Endothelial cell of umbilical vein (primary cell): ENCODE results near the gene RAD51B.

ENCODE experiments used
- EZH2 ChIP-seq: IDR thresholded peaks from 2 replicates; pipeline ENCODE4 v1.6.1; 2012; ENCODE audit warnings: borderline replicate concordance, low read depth, mild to moderate bottlenecking, moderate library complexity, low read length, inconsistent platforms; ENCODE audit not compliant: severe bottlenecking
- FOS ChIP-seq: IDR thresholded peaks from 2 replicates; pipeline ENCODE4 v1.6.1; 2011; ENCODE audit warnings: mild to moderate bottlenecking, low read length, moderate library complexity, borderline replicate concordance; ENCODE audit not compliant: insufficient read depth
- GATA2 ChIP-seq: IDR thresholded peaks from 2 replicates; pipeline ENCODE4 v1.7.0; 2011; ENCODE audit warnings: low read depth, mild to moderate bottlenecking, moderate library complexity, mixed read lengths, low read length; ENCODE audit not compliant: insufficient read length, insufficient read depth
- JUN ChIP-seq: IDR thresholded peaks from 2 replicates; pipeline ENCODE4 v1.6.1; 2011; ENCODE audit warnings: borderline replicate concordance, low read depth; ENCODE audit not compliant: insufficient read length, insufficient read depth
- MYC ChIP-seq: IDR thresholded peaks from one replicate; pipeline ENCODE4 v1.6.1; 2011; ENCODE audit warnings: mild to moderate bottlenecking, low read depth, low read length
- POLR2A ChIP-seq: IDR thresholded peaks from 2 replicates; pipeline ENCODE4 v1.6.1; 2012; ENCODE audit warnings: low read depth, mild to moderate bottlenecking, control low read depth, low read length
- POLR2AphosphoS5 ChIP-seq: IDR thresholded peaks from 2 replicates; pipeline ENCODE4 v1.6.1; 2012; ENCODE audit warnings: low read depth, mild to moderate bottlenecking, control low read depth, low read length, moderate library complexity; ENCODE audit not compliant: insufficient read depth
- TF ChIP-seq, protein P1 (sequence below), 2 donors: IDR thresholded peaks; 1 replicate in 1 of 2; 2 replicates in 1 of 2; pipeline ENCODE4 v1.5.1; 2011; ENCODE audit warnings: low read length in 2 of 2, mild to moderate bottlenecking in 2 of 2, moderate library complexity in 2 of 2, control low read depth in 1 of 2, inconsistent platforms in 1 of 2, low read depth in 1 of 2; ENCODE audit not compliant: insufficient read depth in 1 of 2; ENCODE audit errors: extremely low read depth in 1 of 2
- TF ChIP-seq, protein P2 (sequence below): IDR thresholded peaks from 2 replicates; pipeline ENCODE4 v1.6.1; 2011; ENCODE audit not compliant: insufficient read depth, insufficient read length

DNA sequence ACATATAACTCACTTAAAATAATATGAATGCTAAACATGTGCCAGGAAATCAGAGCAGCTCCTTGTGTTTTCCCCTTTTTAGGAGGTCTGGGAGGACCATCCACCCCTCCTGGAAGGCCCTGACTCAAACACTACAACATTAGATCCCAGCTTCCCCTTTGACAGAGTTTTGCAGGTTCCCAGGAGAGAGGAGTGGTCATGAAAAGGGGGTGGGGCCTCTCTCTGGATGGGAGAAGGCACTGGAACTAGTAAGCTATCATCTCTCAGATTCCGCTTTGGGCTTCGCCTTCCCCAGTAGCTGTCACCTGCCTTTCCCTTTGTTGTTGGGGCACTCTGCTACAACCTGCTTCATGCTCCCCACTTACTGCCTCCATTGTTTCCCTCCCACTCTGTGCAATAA is 824.1 kb downstream of the RAD51B start:
- TF ChIP-seq, protein P1, sequence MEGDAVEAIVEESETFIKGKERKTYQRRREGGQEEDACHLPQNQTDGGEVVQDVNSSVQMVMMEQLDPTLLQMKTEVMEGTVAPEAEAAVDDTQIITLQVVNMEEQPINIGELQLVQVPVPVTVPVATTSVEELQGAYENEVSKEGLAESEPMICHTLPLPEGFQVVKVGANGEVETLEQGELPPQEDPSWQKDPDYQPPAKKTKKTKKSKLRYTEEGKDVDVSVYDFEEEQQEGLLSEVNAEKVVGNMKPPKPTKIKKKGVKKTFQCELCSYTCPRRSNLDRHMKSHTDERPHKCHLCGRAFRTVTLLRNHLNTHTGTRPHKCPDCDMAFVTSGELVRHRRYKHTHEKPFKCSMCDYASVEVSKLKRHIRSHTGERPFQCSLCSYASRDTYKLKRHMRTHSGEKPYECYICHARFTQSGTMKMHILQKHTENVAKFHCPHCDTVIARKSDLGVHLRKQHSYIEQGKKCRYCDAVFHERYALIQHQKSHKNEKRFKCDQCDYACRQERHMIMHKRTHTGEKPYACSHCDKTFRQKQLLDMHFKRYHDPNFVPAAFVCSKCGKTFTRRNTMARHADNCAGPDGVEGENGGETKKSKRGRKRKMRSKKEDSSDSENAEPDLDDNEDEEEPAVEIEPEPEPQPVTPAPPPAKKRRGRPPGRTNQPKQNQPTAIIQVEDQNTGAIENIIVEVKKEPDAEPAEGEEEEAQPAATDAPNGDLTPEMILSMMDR (IDR thresholded peaks at IDR 0.05; ENCODE audit: extremely low read depth in 1 of 2, insufficient read depth in 1 of 2, low read depth in 1 of 2, low read length in 2 of 2), result no peak
- TF ChIP-seq POLR2AphosphoS5 (no peak), POLR2A (no peak), EZH2 (no peak), JUN (no peak), FOS (no peak), MYC (no peak), GATA2 (no peak)
- TF ChIP-seq, protein P2, sequence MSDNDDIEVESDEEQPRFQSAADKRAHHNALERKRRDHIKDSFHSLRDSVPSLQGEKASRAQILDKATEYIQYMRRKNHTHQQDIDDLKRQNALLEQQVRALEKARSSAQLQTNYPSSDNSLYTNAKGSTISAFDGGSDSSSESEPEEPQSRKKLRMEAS, result no peak
